GM21576 (cell line): ENCODE results near the gene AIFM3.
"Not testable (repeated sequence)": the region's sequence is repeated elsewhere in the genome, so short reads cannot be mapped to it uniquely, and the experiment has no call there.

Experiments used
- ATAC-seq: cut with Tn5 transposase; IDR thresholded peaks from one replicate; pipeline ENCODE4 v1.9.1; 2021; ENCODE audit warnings: mild to moderate bottlenecking, moderate library complexity; ENCODE audit not compliant: unreplicated experiment

The AIFM3 gene

DNA sequence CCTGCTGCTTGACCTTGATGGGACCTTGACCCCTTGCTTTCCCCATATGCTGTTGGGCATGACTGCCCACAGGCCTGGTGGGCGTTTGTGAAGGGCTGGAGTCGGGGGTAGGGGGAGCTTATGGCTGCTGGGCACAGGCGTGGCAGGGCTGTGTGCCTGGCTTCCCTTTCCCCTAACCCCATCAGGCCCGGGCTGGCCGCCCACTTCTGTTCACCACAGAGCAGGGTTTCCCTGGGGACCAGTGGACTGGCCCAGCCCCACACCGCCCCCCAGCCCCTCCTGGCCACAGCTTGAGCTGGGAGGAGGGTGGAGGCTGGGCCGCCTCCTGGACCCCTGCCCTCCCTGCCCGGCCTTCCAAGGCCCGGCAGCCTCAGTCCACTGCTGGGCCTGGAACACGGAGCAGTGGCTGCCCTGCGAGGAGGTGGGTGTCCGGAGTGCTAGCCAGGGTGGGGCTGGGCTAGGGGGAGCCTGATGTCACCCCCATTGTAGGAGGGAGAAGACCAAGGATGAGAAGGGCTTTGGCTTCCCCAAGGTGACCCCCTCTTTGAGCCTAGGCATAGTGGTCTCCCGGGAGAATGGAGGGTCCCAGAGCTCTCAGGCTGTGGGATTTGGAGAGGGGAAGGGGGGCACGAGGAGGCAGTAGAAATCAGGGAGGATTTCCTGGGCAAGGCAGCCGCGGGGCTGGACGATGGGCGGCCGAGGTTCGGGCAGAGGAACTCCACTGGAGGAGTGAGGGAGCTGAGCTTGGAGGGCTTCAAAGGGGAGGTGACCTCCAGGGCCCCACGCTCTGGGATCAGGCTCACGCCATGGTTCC is at the start of gene AIFM3:
TSS of gene AIFM3 (plus strand) at position 373 of the 814 bp plus-strand sequence. CDS start 690 bp downstream, outside the sequence.
- ATAC-seq, result no peak

- ATAC-seq, result no peak
Observed at GRCh38 chr22:20918663-20919218, 48.3 kb upstream of the AIFM3 start.

DNA sequence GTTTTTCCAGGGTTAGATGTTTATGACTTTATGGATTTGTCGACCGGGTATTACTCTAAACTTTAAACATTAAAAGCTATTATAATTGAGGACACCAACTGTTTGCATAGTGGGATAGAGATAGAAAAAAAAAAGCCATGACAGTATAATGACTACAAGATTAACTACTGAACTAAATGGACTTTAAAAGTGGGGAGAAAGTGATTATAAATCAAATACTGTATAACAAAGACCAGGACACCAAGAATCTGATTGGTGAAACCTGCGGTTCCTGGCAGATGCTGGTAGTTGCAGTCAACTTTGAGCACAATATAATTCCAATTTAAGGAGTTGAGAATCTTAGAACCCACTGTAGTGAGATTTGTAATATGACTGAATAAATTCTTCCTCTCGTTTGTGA is 47.3 kb upstream of the AIFM3 start:
- ATAC-seq, result no peak

DNA sequence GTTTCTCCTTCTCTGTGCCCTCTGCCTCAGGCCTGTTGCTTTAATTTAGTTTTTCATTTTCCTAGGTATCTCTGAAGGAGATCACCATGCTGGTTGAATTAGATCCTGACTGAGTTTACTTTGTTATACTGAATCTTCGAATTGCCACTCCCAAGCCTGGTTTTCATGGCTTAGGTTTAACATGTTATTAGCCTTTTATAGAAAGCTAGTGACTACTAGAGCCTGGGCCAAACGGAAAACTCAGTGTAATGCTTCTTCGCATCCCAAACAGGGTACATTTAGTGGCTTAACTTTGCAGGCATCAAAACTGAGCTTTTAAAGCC is 46.2 kb upstream of the AIFM3 start:
- no peak for ATAC-seq

DNA sequence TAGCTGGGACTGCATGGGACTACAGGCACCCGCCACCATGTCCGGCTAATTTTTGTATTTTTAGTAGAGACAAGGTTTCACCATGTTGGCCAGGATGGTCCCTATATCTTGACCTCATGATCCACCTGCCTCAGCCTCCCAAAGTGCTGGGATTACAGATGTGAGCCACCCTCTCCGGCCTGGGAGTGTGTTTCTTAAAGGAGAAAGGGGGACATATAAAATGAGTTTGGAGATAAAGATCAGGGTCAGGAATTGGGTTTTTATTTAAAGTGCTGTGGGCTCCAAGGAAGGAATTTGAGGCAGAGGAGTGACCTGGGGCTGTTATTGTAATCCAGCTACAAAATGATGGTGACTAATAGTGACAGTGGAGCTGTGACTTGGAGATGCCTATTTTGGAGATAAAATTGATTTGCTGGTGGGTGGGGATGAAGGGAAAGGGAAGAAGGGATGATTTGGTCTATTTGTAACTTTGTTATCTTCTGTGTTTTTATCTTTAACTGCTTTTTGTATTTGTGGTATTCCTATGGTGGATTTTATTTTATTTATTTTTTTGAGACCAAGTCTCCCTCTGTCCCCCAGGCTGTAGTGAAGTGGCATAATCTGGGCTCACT is 44.8 kb upstream of the AIFM3 start:
- ATAC-seq, result no peak

- no peak for ATAC-seq
Observed at GRCh38 chr22:20926243-20926642, 40.8 kb upstream of the AIFM3 start.

- ATAC-seq, result no peak
Observed at GRCh38 chr22:20927940-20928572, 39.0 kb upstream of the AIFM3 start.

GRCh38 chr22:20928573-20928967 is 38.5 kb upstream of the AIFM3 start:
- ATAC-seq, result no peak

- ATAC-seq, result no peak
Observed at GRCh38 chr22:20930004-20930403, 37.1 kb upstream of the AIFM3 start.

GRCh38 chr22:20930435-20930834 is 36.6 kb upstream of the AIFM3 start:
- ATAC-seq, result not testable (repeated sequence)

GRCh38 chr22:20931126-20931654 is 35.9 kb upstream of the AIFM3 start:
- ATAC-seq, result no peak

GRCh38 chr22:20933910-20934309 is 33.1 kb upstream of the AIFM3 start:
- ATAC-seq, result no peak

GRCh38 chr22:20935049-20935448 is 32.0 kb upstream of the AIFM3 start:
- not testable (repeated sequence) for ATAC-seq

DNA sequence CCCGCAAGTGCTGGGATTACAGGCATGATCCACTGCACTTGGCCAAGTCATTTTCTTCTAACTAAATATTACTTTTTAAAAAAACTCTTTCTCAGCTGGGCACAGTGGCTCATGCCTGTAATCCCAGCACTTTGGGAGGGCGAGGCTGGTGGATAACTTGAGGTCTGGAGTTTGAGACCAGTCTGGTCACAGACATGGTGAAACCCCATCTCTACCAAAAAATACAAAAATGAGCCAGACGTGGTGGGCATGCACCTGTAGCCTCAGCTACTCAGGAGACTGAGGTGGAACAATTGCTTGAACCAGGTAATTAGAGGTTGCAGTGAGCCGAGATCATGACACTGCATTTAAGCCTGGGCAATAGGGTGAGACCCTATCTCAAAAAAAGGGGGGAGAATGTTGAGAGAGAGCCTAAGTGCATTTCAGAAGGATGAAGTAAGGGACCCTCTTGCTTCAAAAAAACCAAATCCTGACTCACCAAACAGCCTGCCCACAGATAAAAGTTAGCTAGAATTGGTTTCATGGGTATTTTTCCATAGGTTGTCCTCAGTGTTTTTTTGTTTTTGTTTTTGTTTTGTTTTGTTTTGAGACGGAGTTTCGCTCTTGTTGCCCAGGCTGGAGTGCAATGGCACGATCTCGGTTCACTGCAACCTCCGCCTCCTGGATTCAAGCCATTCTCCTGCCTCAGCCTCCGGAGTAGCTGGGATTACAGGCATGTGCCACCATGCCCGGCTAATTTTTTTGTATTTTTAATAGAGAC is 31.1 kb upstream of the AIFM3 start:
- ATAC-seq, result not testable (repeated sequence)

DNA sequence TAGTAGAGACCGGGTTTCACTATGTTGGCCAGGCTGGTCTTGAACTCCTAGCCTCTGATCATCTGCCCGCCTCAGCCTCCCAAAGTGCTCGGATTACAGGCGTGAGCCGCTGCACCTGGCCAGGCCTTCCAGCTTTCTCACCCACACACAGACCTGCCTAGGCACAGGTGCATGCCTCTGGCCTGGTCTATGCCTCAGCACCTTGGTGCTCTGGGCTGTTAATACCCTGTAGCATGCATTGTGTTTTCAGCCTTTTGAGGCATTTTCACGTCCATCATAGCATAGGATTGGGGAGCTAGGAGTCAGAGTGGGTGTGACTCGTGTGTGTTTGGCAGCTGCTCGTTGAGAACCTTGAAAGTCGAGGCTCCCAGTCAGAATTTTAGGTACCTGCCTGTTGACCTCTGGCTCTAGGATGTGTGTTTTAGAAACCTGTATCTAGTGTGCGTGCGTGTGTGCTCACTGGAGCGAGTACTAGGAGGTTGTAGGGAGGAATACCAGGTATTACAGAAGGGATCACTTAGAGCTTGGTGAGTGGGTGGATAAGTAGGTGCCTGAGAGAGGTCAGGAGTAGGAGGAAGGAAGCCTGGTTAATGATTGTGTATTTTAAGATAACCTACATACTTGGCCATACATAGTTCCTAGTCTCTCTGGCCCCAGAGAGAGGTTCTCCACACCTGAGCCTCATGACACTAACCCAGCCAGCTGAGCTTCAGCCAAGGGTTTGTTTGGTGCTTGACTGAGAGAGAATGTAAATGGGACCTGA is 29.8 kb upstream of the AIFM3 start:
- no peak for ATAC-seq

- ATAC-seq, result no peak
Observed at GRCh38 chr22:20937794-20938671, 29.0 kb upstream of the AIFM3 start.

DNA sequence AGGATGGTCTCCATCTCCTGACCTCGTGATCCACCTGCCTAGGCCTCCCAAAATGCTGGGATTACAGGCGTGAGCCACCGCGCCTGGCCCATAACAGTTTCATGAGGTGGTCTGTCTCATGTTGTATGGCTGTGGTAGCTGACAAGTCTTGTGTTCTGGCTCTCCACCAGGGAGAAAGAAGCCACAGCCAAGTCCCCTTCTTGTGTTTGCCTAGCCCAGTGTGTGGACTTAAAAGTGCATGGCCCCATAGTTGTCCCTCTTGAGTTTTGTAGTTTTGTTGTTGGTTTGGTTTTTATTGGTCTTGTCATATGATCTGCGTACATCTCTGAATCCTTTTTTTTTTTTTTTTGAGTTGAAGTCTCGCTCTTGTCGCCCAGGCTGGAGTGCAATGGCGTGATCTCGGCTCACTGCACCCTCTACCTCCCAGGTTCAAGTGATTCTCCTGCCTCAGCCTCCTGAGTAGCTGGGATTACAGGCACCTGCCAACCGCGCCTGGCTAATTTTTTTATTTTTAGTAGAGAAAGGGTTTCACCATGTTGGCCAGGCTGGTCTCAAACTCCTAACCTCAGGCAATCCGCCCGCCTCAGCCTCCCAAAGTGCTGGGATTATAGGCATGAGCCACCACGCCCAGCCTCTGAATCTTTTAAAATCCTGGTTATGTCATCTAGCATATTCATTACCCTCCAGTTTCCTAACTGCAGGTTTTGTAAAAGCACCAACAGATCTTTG is 27.4 kb upstream of the AIFM3 start:
- ATAC-seq, result not testable (repeated sequence)

DNA sequence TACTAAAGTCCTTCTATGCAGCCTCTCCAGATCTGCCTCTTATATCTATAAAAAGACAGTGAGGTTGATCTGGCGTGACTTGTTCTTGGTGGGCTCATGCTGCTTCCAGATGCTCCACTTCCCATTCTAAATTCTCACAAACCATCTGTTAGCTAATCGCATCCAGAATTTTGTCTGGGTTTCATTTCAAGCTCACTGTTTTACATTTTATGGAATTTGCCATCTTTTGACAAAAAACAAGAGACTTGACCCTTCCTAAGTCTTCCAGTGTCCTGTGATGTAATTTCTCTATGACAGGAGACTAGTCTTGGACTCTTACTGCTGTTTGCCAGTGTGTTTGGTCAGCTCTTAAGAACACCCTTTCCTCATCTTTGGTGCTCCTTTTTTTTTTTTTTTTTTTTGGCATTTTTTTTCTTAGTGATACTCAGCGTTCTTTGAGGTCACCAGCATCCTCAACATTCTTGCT is 26.8 kb upstream of the AIFM3 start:
- ATAC-seq, result no peak
